GM21526 (cell line): Measurements from ENCODE around the gene TMEM161A.
"Not testable (repeated sequence)": the region's sequence is repeated elsewhere in the genome, so short reads cannot be mapped to it uniquely, and the experiment has no call there.

Source experiments
- ATAC-seq: cut with Tn5 transposase; IDR thresholded peaks from one replicate; pipeline ENCODE4 v1.9.1; 2021; ENCODE audit warnings: moderate library complexity; ENCODE audit not compliant: unreplicated experiment, low FRiP score

The TMEM161A gene

GRCh38 chr19:19123386-19123785 is 14.9 kb downstream of the TMEM161A start:
- ATAC-seq = no peak

DNA sequence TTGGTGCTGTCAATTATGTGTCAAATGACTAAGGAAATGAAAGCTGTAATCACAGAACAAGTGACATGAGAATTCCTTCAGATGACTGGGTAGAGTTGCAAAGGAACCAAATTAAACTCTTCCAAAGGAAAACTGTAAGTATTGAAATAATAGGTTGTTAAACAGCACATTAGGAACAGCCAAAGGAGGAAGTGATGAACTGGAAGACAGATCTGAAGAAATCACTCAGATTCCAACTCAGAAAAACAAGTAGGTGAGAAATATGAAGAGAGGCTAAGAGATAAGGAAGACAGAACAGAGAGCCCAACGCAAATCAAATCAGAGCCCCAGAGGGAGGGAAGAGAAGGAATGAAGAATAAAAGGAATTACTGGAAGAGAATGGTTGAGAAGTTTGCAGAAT is 15.4 kb downstream of the TMEM161A start:
- no peak for ATAC-seq

DNA sequence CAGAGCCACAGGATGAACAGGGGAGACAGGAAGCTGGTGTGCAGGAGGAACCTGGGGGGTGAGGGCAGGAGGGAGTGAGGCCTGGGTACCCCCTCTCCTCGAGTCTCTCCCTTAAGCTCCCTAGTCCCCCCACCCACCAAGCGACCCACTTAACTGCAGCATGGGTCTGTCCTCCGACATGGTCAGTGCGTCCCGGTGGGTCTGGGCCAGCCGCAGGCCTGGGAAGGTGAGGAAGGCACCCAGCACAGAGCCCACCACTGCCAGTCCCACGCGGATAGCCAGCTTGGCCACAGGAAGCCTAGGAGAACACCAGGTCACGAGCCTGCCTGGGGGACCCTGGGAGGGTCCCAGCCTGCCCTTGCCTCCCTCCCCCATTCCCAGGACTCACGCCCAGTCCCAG is 16.9 kb downstream of the TMEM161A start:
- no peak for ATAC-seq

DNA sequence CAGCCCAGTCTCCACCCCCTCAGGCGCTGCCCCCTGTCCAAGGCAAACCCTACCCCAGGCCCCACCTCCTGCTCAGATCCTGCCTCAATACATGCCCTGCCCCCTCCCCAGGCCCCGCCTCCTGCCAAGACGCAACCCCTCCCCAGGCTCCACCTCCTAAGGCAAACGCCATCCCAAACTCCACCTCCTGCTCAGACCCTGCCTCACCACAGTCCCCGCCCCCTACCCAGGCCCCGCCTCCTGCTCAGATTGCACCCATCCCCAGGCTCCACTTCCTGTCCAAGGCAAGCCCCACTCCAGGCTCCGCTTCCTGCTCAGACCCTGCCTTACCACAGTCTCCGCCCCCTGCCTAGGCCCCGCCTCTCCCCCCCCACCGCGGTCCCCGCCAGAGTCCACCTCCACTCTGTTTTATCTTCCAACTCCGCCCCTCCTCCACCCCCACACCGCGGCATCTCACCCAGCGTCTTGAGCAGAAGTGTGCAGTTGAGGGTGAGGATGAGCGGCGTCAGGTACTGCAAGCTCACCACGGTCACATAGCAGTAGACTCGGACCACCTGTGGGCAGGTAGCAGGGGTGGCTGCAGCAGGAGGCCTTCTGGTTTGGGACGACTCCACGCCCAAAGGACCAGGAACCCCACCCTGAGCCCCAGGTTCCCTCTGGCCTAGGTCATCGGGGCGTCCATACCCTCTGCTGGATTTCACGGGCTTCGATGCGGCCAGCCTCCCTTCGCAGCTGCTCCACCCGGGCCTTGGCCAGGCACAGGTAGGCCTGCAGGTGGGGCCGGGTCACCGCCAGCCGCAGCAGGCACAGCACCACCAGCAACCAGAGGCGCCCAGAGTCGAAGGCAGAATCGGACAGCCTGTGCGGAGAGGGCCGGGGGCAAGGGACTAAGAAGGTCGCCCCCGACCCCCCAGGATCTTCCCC is 17.7 kb downstream of the TMEM161A start:
- no peak for ATAC-seq

DNA sequence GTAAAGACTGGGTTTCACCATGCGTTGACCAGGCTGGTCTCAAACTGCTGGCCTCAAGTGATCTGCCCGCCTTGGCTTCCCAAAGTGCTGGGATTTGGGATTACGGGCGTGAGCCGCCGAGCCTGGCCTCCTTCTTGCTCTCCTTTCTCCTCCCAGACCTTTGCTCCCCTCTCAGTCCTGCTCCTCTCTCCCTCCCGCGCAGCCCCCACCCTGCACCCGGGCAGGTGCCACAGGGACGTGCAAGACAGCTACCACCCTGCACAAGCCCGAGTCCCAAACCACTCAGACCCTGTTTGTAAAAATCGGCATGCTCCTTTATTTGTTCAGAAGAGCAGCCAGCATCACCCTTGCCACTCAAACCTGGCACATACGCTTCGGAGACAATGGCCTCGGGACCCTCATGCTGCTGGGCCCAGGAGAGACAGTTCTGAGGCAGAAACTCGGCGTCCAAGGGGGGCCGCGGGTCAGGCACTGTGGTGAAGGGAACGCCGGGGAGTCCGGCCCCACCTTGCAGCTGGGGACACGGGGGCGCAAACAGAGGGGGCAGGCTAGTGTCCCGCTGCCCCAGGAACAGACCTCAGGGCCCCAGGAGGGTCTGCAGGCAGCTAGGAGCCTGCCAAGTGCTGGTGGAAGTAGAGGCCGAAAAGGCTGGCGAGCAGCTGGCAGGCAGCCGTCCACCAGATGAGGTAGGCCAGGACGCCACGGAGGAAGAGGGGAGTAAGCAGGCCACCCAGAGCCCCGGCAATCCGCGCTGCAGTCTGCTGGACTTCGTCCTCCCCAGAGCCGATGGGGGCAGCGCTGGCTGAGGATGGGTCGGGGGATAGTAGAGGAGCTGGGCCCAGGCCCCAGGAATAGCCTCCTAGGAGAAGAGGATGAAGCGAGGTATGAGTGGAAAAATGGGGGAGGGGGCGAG is 18.7 kb downstream of the TMEM161A start:
- ATAC-seq = no peak

DNA sequence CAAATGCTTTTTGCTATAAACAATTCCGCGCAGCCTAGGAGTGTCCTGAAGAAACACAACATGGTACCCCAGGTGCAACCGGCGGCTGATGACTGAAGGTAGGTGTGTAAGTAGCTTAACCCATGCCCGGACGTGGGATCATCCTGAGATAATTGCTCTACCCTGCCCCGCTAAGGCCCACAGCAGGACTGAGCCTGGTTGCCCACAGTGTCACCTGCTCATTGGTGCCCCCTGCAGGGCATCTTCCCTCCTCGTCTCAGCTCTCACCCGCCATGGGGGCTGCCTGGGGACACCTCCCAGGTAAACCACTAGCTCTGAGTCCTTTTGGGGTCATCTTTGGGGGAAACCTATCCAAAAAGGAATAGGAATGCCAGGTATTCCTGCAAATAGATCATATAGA is 22.3 kb downstream of the TMEM161A start:
- no peak for ATAC-seq

- ATAC-seq = no peak
These were observed 25.1 kb downstream of the TMEM161A start for GRCh38 chr19:19113040-19113626.

- no peak for ATAC-seq
These were observed 26.2 kb downstream of the TMEM161A start for GRCh38 chr19:19111967-19112580.

DNA sequence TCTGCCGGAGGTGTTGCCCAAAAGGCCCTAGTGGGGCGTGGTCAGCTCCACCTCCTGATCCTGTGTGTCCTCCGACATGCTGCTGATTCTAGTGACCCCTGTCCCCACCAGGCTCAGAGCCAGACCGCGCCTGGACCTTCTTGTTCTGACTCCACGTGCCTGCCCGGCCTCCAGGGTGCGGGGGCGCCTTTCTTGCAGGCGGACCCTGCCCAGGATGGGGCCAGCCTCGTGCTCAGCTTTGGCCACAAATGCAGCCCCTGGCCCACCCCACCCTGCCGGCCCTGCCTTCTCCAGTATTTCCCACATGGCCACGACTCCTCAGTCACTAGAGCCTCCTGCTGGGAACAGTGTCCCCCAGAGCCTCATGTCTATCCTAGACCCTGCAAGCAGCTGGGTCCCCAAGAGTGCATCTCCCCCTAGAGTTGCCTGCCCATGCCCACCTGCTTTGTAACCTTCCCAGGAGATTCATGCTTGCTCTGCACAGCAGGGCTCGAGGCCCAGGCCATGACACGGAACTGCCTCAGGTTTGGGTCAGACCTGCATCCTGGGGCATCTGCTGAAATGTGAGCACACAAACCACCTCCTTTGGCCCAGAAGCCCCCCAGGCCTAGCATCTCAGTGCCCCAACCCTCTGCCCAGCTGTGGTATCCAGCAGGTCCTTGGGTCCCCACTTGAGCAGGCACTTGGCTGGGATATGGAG is 27.0 kb downstream of the TMEM161A start:
- ATAC-seq = no peak

- no peak for ATAC-seq
These were observed 27.7 kb downstream of the TMEM161A start for GRCh38 chr19:19110410-19111135.

GRCh38 chr19:19109601-19110000 is 28.7 kb downstream of the TMEM161A start:
- no peak for ATAC-seq

- ATAC-seq = no peak
These were observed 30.6 kb downstream of the TMEM161A start for GRCh38 chr19:19107654-19108053.

GRCh38 chr19:19106938-19107337 is 31.3 kb downstream of the TMEM161A start:
- ATAC-seq = not testable (repeated sequence)

DNA sequence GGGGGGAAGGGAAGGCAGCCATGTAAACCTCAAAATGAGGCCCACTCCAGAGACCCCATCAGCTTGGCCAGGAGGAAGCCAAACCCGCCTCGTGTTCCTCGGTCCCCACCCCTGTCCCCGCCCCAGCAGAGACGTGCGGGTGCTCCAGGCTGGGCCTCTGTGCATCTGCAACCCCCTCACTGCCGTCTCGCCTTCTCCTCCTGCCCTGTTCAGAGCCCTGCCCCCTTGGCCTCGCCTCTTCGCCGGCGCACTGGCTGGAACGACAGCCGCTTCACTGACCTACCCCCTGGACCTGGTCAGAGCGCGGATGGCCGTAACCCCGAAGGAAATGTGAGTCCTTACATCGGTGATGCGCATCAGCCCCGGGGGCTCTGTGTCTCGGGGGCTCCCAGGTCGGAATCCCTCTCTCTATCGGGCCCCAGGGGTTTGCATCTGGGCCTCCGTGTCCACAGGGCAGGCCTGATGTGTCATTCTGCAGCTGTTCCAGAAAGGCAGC is 32.2 kb downstream of the TMEM161A start:
- no peak for ATAC-seq

- ATAC-seq = no peak
These were observed 32.8 kb downstream of the TMEM161A start for GRCh38 chr19:19105365-19106055.

- ATAC-seq = no peak
These were observed 35.1 kb downstream of the TMEM161A start for GRCh38 chr19:19103167-19103566.

GRCh38 chr19:19102566-19102965 is 35.7 kb downstream of the TMEM161A start:
- not testable (repeated sequence) for ATAC-seq

- ATAC-seq = no peak
These were observed 36.7 kb downstream of the TMEM161A start for GRCh38 chr19:19101540-19101939.
